ENCODE results near the gene OGT. TPM values are rescaled to one million over a fixed set of nuclear protein-coding genes. Genes with fewer than 3 reads are reported as not detected.

The OGT gene
- total RNA-seq, 3 donors from 2014 or later = 169 to 345 (median 214) TPM

GRCh38 chrX:71577682-71578081, 44.8 kb downstream of the OGT start:
- no peaks in the 10 kb centered on the region for H3K9me3 ChIP-seq
- no peak overlapping the region for H3K4me3 ChIP-seq
- peaks cover 0 to 6% of the 10 kb centered on the region in 2 donors for H3K27me3 ChIP-seq
- no peak for DNase-seq (ENCODE audit: low spot score in 2 of 2)
- no peaks in the 10 kb centered on the region for H3K4me1 ChIP-seq
- intact Hi-C loops (cut with DNase I; ENCODE audit: low total_unique reads) = no loop called here
- H3K36me3 ChIP-seq = no peaks in the 10 kb centered on the region
- H3K27ac ChIP-seq = no peak overlapping the region
- TF ChIP-seq POLR2AphosphoS5 (IDR thresholded peaks at IDR 0.05) (no peak), POLR2A (IDR thresholded peaks at IDR 0.05) (no peak)
- TF ChIP-seq, protein P1, sequence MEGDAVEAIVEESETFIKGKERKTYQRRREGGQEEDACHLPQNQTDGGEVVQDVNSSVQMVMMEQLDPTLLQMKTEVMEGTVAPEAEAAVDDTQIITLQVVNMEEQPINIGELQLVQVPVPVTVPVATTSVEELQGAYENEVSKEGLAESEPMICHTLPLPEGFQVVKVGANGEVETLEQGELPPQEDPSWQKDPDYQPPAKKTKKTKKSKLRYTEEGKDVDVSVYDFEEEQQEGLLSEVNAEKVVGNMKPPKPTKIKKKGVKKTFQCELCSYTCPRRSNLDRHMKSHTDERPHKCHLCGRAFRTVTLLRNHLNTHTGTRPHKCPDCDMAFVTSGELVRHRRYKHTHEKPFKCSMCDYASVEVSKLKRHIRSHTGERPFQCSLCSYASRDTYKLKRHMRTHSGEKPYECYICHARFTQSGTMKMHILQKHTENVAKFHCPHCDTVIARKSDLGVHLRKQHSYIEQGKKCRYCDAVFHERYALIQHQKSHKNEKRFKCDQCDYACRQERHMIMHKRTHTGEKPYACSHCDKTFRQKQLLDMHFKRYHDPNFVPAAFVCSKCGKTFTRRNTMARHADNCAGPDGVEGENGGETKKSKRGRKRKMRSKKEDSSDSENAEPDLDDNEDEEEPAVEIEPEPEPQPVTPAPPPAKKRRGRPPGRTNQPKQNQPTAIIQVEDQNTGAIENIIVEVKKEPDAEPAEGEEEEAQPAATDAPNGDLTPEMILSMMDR (IDR thresholded peaks at IDR 0.05) = no peak

DNA sequence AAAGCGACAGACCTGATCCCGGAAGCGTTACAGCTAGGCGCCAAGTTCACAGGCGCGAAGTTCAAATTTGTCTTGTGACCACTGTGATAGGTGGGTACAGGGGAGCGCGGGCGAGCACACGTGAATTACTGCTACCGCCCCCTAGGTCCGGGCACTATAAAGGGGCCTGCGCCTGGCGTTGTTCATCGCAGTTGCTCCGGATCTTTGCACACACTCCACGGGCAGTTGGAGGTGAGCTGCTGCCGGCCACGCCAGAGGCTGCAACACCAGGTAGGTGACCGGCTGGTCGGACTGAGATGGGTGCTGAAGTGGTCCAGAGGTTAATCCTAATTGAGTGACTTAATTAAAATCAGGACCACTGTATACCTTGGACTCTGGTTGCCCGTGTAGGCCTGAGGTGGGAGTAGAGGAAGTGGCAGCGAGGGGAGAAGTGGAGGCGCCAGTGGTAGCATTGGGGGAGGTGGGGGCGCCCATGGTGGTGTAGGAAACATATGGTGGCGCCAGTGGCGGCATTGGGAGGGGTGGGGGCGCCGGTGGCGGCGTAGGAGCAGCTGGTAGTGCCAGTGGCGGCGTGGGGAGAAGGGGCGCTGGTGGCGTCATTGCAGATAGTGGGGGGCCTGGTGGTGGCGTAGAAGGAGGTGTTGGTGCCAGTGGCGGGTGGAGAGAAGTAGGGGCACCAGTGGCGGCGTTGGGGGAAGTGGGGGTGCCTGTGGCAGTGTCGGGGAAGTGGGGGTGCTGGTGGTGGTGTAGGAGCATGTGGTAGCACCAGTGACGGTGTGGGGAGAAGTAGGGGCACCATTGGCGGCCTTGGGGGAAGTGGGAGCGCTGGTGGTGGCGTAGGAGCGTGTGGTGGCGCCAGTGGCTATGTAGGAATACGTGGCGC, 45.6 kb downstream of the OGT start, which contains the start of gene GCNA:
Gene GCNA, plus strand, starts transcription at position 185 of the 883 bp plus-strand sequence. CDS start 2,385 bp downstream, outside the sequence.
- intact Hi-C loops (cut with DNase I; ENCODE audit: low total_unique reads) = no loop called here
- H3K27me3 ChIP-seq = peaks cover 0 to 4% of the 10 kb centered on the region in 2 donors
- H3K36me3 ChIP-seq = no peaks in the 10 kb centered on the region
- H3K4me3 ChIP-seq = no peak within 1 kb of the TSS
- H3K9me3 ChIP-seq = no peaks in the 10 kb centered on the region
- TF ChIP-seq, protein P1 (IDR thresholded peaks at IDR 0.05) = no peak
- TF ChIP-seq POLR2AphosphoS5 (IDR thresholded peaks at IDR 0.05) (no peak), POLR2A (IDR thresholded peaks at IDR 0.05) (no peak)
- no peak for DNase-seq (ENCODE audit: low spot score in 2 of 2)
- H3K4me1 ChIP-seq = no peaks in the 10 kb centered on the region
- no peak within 1 kb of the TSS for H3K27ac ChIP-seq

- Histone ChIP-seq H3K4me1 (no peaks in the 10 kb centered on the region), H3K27me3 (no peaks in the 10 kb centered on the region), H3K36me3 (no peaks in the 10 kb centered on the region), H3K27ac (no peak overlapping the region), H3K4me3 (no peak overlapping the region), H3K9me3 (no peaks in the 10 kb centered on the region)
- intact Hi-C loops (cut with DNase I; ENCODE audit: low total_unique reads) = no loop called here
- TF ChIP-seq, protein P1 (IDR thresholded peaks at IDR 0.05) = no peak
- no peak for TF ChIP-seq POLR2A (IDR thresholded peaks at IDR 0.05)
- TF ChIP-seq POLR2AphosphoS5 (IDR thresholded peaks at IDR 0.05) = no peak
- DNase-seq (ENCODE audit: low spot score in 2 of 2) = no peak
Measured at GRCh38 chrX:71579136-71579989, 46.5 kb downstream of the OGT start.

GRCh38 chrX:71579990-71580380, 47.1 kb downstream of the OGT start:
- H3K27ac ChIP-seq = no peak overlapping the region
- intact Hi-C loops (cut with DNase I; ENCODE audit: low total_unique reads) = no loop called here
- H3K9me3 ChIP-seq = no peaks in the 10 kb centered on the region
- no peaks in the 10 kb centered on the region for H3K27me3 ChIP-seq
- no peak overlapping the region for H3K4me3 ChIP-seq
- no peaks in the 10 kb centered on the region for H3K4me1 ChIP-seq
- TF ChIP-seq, protein P1 (IDR thresholded peaks at IDR 0.05) = no peak
- TF ChIP-seq POLR2AphosphoS5 (IDR thresholded peaks at IDR 0.05) (no peak), POLR2A (IDR thresholded peaks at IDR 0.05) (no peak)
- H3K36me3 ChIP-seq = no peaks in the 10 kb centered on the region
- DNase-seq (ENCODE audit: low spot score in 2 of 2) = no peak

All from breast epithelium (tissue), 4 donors.